ENCODE measurements around the gene SPDL1.

DNA sequence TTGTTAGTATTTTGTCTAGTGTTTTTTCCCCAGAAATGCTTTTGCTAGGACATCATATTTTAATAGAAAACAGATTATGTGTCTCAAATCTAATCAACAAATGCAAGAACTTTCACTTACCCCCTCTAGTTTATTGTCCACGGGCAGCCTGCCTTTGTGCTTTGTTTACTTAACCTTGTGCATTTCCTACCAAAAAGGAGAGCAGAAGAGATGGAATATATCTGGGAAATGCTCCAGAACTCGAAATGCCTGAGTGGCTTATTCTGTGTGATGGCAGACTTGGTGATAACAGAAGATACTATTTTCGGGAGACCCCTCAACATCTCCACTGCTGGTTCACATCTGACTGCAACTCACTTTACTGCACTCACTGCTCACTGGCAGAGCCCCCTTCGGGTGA lies 33.3 kb upstream of the SPDL1 start:
- TF ChIP-seq, protein P1, sequence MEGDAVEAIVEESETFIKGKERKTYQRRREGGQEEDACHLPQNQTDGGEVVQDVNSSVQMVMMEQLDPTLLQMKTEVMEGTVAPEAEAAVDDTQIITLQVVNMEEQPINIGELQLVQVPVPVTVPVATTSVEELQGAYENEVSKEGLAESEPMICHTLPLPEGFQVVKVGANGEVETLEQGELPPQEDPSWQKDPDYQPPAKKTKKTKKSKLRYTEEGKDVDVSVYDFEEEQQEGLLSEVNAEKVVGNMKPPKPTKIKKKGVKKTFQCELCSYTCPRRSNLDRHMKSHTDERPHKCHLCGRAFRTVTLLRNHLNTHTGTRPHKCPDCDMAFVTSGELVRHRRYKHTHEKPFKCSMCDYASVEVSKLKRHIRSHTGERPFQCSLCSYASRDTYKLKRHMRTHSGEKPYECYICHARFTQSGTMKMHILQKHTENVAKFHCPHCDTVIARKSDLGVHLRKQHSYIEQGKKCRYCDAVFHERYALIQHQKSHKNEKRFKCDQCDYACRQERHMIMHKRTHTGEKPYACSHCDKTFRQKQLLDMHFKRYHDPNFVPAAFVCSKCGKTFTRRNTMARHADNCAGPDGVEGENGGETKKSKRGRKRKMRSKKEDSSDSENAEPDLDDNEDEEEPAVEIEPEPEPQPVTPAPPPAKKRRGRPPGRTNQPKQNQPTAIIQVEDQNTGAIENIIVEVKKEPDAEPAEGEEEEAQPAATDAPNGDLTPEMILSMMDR (IDR thresholded peaks at IDR 0.05) = no peak
- no peak for TF ChIP-seq POLR2AphosphoS5 (IDR thresholded peaks at IDR 0.05; ENCODE audit: low read depth, low read length)

Data from Panc1 (cell line).